Hindlimb muscle (tissue), 1 donor: ENCODE measurements around the gene ZIC3. TPM values are rescaled to one million over a fixed set of nuclear protein-coding genes. Genes with fewer than 3 reads are reported as not detected.

ENCODE experiments used
- DNase-seq: peaks from one replicate; pipeline ENCODE4 v3.0.0-alpha.2; 2013
- polyA plus RNA-seq: library from polyadenylated mRNA; unstranded; fragments of 120-200 nt; gene quantifications from one replicate; pipeline ENCODE4 v1.2.1, GENCODE V29; 2013; ENCODE audit not compliant: insufficient read length

Gene ZIC3
- polyA plus RNA-seq, 1 donor = not detected

- DNase-seq = no peak
Observed at GRCh38 chrX:137574102-137574783, 8.3 kb downstream of the ZIC3 start.

GRCh38 chrX:137574784-137575293 is 8.9 kb downstream of the ZIC3 start:
- DNase-seq = no peak

- DNase-seq = no peak
Observed at GRCh38 chrX:137575596-137576255, 9.8 kb downstream of the ZIC3 start.

GRCh38 chrX:137587151-137587550 is 21.2 kb downstream of the ZIC3 start:
- no peak for DNase-seq

GRCh38 chrX:137600769-137601168 is 34.8 kb downstream of the ZIC3 start:
- no peak for DNase-seq
